ENCODE results near the gene TEN1.

Gene TEN1

GRCh38 chr17:76007850-76008165 is 28.8 kb downstream of the TEN1 start:
- DNase-seq: no peak

DNA sequence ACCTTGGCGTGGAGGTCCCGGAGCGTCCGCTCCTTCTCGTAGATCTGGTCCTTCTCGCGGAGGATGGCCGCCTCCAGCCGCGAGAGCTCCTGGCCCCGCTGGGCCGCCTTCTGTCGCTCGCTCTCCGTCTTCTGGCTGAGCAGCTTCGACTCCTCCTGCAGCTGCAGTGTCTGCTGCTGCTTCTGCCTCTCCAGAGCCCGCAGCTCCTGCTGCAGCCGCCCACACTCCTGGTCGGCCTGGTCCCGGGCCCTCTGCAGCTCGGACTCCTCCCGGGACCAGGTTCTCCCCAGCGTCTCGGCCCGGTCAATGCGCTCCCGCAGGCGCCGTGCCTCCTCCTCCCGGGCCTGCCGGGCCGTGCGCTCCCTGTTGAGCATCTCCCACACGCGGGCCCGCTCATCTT is 29.2 kb downstream of the TEN1 start:
- DNase-seq: no peak

GRCh38 chr17:76008630-76009425 is 29.8 kb downstream of the TEN1 start:
- no peak for DNase-seq

DNA sequence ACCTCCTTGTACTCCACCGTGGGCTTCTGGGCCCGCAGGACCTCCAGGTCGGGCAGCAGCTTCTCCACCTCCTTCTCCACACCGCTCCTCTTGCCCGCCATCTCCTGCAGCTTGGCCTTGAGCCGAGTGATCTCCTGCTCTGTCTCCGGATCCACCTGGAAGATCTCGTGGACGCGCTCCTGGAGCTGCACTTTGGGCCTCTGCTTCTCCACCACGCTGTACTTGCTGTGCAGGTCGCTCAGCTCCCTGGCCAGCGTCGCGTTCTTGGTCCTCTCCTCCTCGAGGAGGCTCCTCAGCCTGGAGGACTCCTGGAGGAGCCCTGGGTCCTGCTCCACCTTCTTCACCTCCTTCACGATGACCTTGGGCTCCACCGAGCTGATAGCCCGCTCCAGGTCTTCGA is 30.4 kb downstream of the TEN1 start:
- DNase-seq: no peak

GRCh38 chr17:76009969-76010661 is 31.1 kb downstream of the TEN1 start:
- no peak for DNase-seq

GRCh38 chr17:76011951-76012350 is 32.9 kb downstream of the TEN1 start:
- no peak for DNase-seq

- DNase-seq: no peak
These were observed 34.4 kb downstream of the TEN1 start for GRCh38 chr17:76013377-76013932.

DNA sequence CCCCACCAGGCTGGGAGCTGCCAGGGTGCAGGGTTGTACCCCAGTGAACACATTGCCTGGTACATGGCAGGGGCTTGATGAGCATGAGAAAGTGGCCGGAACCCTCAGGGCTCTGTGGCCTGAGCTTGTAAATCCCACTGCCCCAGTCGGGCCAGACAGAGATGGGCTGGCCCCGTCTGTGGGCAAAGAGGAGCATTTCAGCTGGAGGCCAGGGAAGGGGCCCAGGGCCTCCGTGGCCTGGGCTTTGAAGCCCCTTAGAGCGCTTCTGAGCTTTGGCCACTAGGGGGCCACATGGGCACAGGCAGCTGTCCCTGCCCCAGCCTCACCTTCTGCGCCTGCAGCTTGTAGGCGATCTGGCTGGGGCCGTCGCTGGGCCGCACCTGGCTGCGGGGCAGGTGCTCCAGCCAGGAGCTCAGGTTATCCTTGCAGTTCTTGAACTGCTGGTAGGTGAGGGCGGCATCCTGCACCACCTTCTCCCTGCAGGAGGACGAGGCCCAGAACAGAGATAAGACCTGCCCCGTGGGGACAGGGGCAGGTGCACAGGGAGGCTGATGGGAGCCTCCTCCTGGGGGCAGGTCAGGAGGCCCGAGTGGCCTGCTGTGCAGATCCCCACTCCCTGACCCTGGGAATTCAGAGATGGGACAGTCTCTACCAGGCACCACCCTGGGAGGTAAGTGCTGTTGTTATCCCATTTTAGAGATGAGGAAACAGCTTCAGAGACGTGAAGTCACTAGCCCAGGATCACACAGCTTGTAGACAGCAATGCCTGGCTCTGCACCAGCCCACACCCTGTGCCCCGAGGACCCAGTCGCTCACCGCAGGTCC is 35.3 kb downstream of the TEN1 start:
- DNase-seq: peak; percentile 76 to 82

- DNase-seq: no peak
These were observed 35.9 kb downstream of the TEN1 start for GRCh38 chr17:76014925-76015261.

DNA sequence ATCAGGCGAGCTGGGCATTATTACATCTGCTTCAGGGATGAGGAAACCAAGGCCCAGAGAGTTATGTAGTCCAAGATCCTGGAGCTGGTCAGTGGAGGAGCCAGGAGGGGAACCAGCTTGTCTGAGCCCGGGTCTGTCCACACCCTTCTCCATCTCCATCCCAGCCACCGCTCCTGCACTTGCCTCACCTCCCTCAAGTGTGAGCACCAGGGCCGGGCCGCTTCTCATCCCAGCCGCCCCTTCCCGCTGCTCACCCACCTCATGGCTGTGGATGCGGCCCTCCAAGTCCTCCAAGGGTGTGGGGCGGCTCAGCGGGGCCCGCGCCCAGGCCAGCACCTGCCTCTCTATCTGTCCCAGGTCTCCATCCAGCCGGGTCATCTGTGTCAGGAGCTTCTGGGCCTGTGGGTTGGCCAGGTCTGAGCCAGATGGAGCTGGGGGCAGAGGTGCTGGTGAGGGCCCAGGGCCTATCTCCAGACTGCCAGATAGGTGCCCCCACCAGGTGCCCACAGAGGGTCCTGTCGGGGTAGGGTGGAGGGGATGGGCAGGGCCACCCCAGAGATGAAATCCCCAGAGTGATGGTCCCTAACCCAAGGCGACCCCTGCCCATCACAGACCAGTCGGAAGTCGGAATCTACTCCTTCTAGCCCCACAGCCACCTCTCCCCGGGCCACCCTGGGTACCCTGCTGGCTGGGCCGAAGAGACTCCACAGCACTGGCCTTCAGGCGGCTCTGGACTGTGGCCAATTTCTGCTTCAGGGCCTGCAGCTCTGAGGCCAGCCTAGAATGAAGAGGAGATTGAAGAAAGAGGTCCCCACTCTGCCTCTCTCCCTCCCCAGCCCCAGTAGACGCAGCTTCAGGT is 38.7 kb downstream of the TEN1 start:
- DNase-seq: no peak

DNA sequence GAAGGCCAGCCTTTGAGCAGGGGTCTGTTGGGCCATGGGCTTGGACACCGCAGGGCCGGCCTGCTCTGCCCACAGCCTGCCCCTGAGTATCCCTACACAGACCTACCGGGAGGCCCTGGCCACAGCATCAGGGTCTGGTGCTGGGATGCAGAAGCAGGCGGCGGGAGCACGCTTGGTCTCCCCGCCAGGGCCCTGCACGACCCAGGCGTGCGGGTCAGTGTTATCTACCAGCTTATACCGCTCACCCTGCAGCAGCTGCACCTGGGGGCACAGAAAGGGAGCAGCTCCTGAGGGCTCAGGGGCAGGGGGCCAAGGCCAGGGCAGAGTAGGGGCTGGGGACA is 39.3 kb downstream of the TEN1 start:
- DNase-seq: no peak

DNA sequence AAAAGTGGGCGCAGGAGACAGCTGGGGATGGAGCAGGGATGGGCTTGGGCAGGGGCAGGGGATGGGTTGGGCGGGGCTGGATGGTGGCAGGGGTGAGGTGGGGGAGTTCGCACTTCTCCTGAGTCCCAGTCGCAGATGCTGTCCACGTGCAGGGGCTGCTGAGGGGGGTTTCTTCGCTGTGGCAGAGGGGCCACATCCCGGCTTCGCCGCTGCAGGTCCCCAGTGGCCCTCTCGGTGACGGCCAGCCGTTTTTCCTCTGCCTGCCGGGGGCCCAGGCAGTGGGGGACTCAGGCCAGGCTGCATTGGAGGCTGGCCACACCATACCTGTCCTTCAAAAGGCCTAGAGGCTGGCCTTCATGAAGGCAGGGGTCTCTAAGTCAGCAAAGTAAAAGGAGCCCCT is 39.8 kb downstream of the TEN1 start:
- DNase-seq: no peak

DNA sequence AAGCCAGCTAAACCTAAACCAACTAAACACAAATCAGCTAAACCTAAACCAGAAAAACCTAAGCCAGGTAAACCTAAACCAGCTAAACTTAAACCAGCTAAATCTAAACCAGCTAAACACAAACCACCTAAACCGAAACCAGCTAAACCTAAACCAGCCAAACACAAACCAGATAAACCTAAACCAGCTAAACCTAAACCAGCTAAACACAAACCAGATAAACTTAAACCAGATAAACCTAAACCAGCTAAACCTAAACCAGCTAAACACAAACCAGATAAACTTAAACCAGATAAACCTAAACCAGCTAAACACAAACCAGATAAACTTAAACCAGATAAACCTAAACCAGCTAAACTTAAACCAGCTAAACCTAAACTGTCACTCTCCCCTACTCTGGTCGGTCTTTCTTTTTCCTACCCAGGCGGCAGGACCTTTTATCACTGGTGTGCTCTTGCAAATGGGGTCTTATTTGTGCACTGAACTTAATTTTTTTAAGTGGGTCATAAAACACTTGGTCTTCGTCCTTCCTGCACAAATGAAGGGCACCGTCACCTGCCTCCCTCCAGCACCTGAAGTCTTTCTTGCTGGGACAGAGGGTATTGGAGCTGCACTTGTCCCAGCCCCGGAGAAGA is 40.9 kb downstream of the TEN1 start:
- no peak for DNase-seq

GRCh38 chr17:76022285-76022684 is 43.2 kb downstream of the TEN1 start:
- no peak for DNase-seq

DNA sequence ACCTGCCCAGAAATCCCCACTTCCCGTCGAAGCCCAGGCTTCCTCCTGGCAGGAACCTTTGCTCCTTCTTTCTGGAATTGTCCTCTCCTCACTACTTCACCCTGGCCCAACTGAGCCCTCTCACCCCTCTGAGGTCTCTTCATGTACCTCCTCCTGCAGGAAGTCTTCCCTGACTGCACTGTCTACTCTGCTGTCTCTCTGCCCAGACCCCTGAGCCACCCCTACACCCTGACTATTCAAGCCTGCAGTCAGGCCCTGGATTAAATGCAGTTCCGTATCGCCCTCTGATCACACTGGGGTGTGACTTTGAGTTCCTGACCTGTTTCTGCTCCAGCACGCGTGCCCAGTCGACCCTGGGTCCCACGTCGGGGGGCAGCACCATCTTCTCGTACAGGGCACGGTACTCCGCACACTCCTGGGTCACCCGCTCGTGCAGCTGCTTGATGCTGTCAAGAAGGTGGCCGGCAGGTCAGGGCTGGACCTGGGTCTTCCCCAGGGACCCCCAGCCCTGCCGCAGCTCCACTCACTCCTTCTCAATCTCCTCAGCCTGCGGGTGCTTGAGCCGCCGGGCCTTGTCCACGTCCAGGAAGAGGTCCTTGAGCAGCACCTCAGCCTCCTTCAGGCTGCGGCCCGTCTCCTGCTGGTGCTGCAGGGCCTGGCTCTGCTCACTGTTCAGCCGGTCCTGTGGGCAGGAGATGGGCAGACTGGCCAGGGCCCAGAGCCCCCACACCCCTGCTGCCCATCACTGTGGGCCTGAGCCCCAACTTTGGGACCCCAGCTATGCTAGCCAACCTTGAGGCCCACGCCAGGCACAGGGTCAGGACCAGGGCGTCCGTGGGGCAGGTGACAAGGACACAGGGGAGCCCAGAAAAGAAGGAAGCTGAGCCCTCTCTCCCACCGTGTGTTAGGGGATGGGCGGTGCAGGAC is 44.2 kb downstream of the TEN1 start:
- no peak for DNase-seq

DNA sequence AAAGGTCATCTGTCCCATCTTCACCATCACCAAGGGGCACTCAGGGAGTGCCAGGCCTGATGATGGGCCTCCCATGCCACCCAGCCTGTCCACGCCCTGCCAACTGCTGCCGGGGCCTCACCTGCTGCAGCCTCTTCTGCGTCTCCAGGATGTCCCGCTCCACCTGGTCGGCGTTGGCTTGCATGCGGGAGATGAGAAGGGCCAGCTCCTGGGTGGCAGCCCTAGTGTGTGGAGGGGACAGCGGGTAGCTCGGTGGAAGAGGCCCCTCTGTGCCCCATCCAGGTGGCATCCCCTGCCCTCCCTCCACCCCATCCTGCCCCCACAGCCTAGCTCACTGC is 44.8 kb downstream of the TEN1 start:
- DNase-seq: no peak

GRCh38 chr17:76024353-76024752 is 45.3 kb downstream of the TEN1 start:
- DNase-seq: no peak

DNA sequence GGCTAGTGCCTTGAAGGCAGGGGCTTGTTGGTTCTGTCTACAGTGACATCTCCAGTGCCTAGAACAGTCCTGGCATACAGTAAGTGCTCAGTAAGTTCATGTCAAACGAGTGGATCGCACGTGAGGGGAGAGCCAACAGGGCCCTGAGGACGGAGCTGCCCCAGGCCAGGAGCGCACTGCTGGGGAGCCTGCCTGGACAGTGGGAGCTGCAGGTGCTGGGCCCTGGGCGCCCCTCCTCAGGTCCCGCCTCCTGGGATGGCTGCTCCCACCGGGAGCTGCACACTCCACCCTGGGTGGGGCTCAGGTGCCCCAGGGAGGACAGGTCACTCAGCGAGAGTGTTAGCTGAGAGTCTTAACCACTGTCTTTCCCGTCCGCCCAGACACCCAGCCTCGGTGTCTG is 46.3 kb downstream of the TEN1 start:
- no peak for DNase-seq

- no peak for DNase-seq
These were observed 47.7 kb downstream of the TEN1 start for GRCh38 chr17:76026714-76027158.

DNA sequence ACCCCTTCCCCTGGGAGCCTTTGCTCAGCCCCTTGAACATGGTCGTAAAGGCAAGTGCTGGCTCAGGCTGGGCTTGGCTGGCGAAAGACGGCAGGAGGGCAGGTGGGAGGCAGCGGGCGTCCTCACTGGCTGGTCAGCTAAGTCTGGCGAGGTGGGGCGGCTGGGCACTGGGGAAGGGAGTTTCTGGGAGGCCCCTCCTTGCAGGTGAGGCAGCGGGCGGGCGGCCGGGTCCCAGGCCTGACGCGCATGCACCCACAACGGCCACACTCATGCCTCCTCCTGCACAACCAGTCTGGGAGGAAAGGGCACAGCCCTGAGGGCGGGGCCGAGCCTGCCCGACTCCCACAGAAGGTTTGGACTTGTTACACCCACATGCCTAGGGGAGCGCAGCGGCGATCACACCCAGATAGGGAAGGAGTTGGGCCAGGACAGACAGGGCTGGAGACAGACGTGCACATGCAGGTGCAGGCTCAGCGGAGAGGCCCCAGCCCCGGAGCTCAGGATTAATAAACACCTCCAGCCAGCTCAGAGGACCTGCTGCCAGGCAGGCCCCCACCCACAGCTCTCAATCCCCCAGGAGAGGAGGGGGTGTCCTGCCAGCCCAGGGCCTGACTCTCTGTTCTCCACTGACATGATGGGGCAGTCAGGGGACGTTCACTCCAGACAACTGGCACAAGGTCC is 48.3 kb downstream of the TEN1 start, which contains the start of gene EVPL:
Gene EVPL (minus strand): TSS at position 148 of the 681 bp plus-strand sequence. CDS start 108 bp downstream, at position 40.
- no peak for DNase-seq
